Kidney epithelial cell (primary cell): ENCODE measurements around the gene PHACTR2. TPM values are rescaled to one million over a fixed set of nuclear protein-coding genes. Genes with fewer than 3 reads are reported as not detected.

Source experiments
- DNase-seq: peaks from one replicate; pipeline ENCODE4 v3.0.0-alpha.2; 2010; ENCODE audit warnings: low read depth
- H3K27me3 ChIP-seq: 2 replicates; pipeline ENCODE4 v1.6.0; 2011; ENCODE audit warnings: low read length; ENCODE audit not compliant: control insufficient read depth, insufficient read depth
- H3K36me3 ChIP-seq: 2 replicates; pipeline ENCODE4 v1.5.1; 2011; ENCODE audit warnings: low read length; ENCODE audit not compliant: control insufficient read depth, insufficient read depth
- H3K4me3 ChIP-seq: 2 replicates; pipeline ENCODE4 v1.5.1; 2011; ENCODE audit warnings: low read depth, mild to moderate bottlenecking, control low read depth, low read length
- total RNA-seq: library from RNA; depleted of rRNA; stranded (reverse); fragments of >200 nt; gene quantifications from 2 replicates; pipeline ENCODE4 v1.2.3, GENCODE V29; 2015
- TF ChIP-seq, protein P1 (sequence below): IDR thresholded peaks from 2 replicates; pipeline ENCODE4 v1.5.1; 2011; ENCODE audit warnings: mild to moderate bottlenecking, moderate library complexity, low read length, control low read depth, inconsistent platforms; ENCODE audit not compliant: insufficient read depth, poor library complexity, severe bottlenecking

The PHACTR2 gene
- total RNA-seq, 1 donor from 2014 or later = 19.6 TPM

DNA sequence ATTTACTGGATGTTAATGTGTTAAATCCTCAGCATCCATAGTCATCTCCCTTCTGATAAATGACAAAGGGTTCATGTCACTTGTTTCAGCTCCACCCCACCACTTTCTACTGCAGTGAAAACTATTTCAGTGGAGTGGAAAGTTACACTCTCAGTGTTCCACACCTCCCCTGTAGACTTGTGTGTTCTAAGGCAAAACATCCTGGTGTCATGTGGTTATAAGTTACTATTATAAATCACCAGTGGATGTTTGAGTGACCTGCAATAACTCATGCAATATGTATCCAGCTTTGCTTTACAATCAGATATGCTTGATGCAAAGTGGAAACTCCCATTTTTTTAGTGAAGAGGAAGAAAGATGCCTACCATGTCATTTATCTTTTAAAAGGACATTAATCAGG is 83.3 kb downstream of the PHACTR2 start:
- Histone ChIP-seq H3K27me3 (no peaks in the 10 kb centered on the region), H3K4me3 (no peak overlapping the region), H3K36me3 (no peaks in the 10 kb centered on the region)
- TF ChIP-seq, protein P1, sequence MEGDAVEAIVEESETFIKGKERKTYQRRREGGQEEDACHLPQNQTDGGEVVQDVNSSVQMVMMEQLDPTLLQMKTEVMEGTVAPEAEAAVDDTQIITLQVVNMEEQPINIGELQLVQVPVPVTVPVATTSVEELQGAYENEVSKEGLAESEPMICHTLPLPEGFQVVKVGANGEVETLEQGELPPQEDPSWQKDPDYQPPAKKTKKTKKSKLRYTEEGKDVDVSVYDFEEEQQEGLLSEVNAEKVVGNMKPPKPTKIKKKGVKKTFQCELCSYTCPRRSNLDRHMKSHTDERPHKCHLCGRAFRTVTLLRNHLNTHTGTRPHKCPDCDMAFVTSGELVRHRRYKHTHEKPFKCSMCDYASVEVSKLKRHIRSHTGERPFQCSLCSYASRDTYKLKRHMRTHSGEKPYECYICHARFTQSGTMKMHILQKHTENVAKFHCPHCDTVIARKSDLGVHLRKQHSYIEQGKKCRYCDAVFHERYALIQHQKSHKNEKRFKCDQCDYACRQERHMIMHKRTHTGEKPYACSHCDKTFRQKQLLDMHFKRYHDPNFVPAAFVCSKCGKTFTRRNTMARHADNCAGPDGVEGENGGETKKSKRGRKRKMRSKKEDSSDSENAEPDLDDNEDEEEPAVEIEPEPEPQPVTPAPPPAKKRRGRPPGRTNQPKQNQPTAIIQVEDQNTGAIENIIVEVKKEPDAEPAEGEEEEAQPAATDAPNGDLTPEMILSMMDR = no peak
- DNase-seq = no peak

- DNase-seq = no peak
- Histone ChIP-seq H3K4me3 (no peak overlapping the region), H3K27me3 (no peaks in the 10 kb centered on the region), H3K36me3 (no peaks in the 10 kb centered on the region)
- TF ChIP-seq, protein P1 = no peak
Measured at GRCh38 chr6:143762126-143762525, 84.4 kb downstream of the PHACTR2 start.

GRCh38 chr6:143765422-143766184 is 87.8 kb downstream of the PHACTR2 start:
- H3K4me3 ChIP-seq = no peak overlapping the region
- no peaks in the 10 kb centered on the region for H3K27me3 ChIP-seq

GRCh38 chr6:143766185-143766553 is 88.4 kb downstream of the PHACTR2 start:
- no peaks in the 10 kb centered on the region for H3K36me3 ChIP-seq
- H3K27me3 ChIP-seq = no peaks in the 10 kb centered on the region
- H3K4me3 ChIP-seq = no peak overlapping the region
- TF ChIP-seq, protein P1 = no peak
- DNase-seq = no peak

More at GRCh38 chr6:143765422-143766184, 87.8 kb downstream of the PHACTR2 start:
- no peaks in the 10 kb centered on the region for H3K36me3 ChIP-seq
- TF ChIP-seq, protein P1 = no peak
- DNase-seq = no peak

GRCh38 chr6:143767433-143767832 is 89.7 kb downstream of the PHACTR2 start:
- H3K4me3 ChIP-seq = no peak overlapping the region
- TF ChIP-seq, protein P1 = no peak
- H3K27me3 ChIP-seq = no peaks in the 10 kb centered on the region
- DNase-seq = no peak
- H3K36me3 ChIP-seq = no peaks in the 10 kb centered on the region
